Embryonic facial prominence (tissue), 1 donor: Measurements from ENCODE around the gene BCL2L12.

ENCODE experiments used
- DNase-seq: peaks from one replicate; pipeline ENCODE4 v3.0.0-alpha.2; 2016; ENCODE audit errors: extremely low spot score

Gene BCL2L12

GRCh38 chr19:49685845-49686332 is 20.2 kb downstream of the BCL2L12 start:
- DNase-seq: no peak

GRCh38 chr19:49686503-49687088 is 20.9 kb downstream of the BCL2L12 start:
- DNase-seq: no peak

- no peak for DNase-seq
Observed at GRCh38 chr19:49687150-49687549, 21.4 kb downstream of the BCL2L12 start.

GRCh38 chr19:49687566-49688316 is 22.0 kb downstream of the BCL2L12 start:
- no peak for DNase-seq

- DNase-seq: no peak
Observed at GRCh38 chr19:49688531-49689132, 22.9 kb downstream of the BCL2L12 start.

GRCh38 chr19:49689133-49690078 is 23.7 kb downstream of the BCL2L12 start, which contains the start of gene ADM5:
TSS of gene ADM5 (plus strand) at chr19:49689594. CDS start at chr19:49689838, 244 bp downstream.
- no peak for DNase-seq

- no peak for DNase-seq
Observed at GRCh38 chr19:49690079-49690655, 24.4 kb downstream of the BCL2L12 start.

GRCh38 chr19:49690656-49691242 is 25.0 kb downstream of the BCL2L12 start, which contains the start of gene CPT1C:
TSS of gene CPT1C (plus strand) at chr19:49691116. CDS start at chr19:49692253, 1,137 bp downstream.
- DNase-seq: peak; percentile 64

- peak; percentile 43 for DNase-seq
Observed at GRCh38 chr19:49691243-49692146, 25.8 kb downstream of the BCL2L12 start.

- DNase-seq: no peak
Observed at GRCh38 chr19:49692147-49692506, 26.4 kb downstream of the BCL2L12 start.

- no peak for DNase-seq
Observed at GRCh38 chr19:49696115-49696514, 30.4 kb downstream of the BCL2L12 start.

GRCh38 chr19:49696865-49697264 is 31.1 kb downstream of the BCL2L12 start:
- no peak for DNase-seq

- no peak for DNase-seq
Observed at GRCh38 chr19:49699364-49699763, 33.6 kb downstream of the BCL2L12 start.

GRCh38 chr19:49700563-49700962 is 34.8 kb downstream of the BCL2L12 start:
- DNase-seq: no peak

- DNase-seq: no peak
Observed at GRCh38 chr19:49701271-49701786, 35.6 kb downstream of the BCL2L12 start.

GRCh38 chr19:49704888-49705642 is 39.3 kb downstream of the BCL2L12 start:
- DNase-seq: no peak

- no peak for DNase-seq
Observed at GRCh38 chr19:49705919-49706318, 40.2 kb downstream of the BCL2L12 start.

GRCh38 chr19:49710372-49710951 is 44.7 kb downstream of the BCL2L12 start:
- DNase-seq: no peak
